ENCODE results near the gene XXYLT1.
"Not testable (repeated sequence)": the region's sequence is repeated elsewhere in the genome, so short reads cannot be mapped to it uniquely, and the experiment has no call there.

Gene XXYLT1

DNA sequence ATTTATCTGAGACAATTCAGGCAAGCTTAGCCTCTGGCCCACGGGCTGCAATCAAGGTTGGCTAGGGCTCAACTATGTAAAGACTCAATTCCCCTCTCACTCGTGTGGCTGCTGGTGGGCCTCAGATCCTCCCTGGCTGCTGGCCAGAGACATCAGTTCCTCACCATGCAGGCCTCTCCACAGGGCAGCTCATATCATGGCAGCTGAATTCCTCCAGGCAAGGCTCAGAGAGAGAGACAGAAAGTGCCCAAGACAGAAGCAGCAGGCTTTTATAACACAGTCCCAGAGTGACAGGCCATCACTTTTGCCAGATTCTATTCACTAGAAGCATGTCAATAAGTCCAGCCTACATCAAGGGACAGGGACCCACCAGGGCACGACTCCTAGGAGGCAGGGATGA lies 63.2 kb downstream of the XXYLT1 start:
- no peak for DNase-seq (ENCODE audit: low spot score)

DNA sequence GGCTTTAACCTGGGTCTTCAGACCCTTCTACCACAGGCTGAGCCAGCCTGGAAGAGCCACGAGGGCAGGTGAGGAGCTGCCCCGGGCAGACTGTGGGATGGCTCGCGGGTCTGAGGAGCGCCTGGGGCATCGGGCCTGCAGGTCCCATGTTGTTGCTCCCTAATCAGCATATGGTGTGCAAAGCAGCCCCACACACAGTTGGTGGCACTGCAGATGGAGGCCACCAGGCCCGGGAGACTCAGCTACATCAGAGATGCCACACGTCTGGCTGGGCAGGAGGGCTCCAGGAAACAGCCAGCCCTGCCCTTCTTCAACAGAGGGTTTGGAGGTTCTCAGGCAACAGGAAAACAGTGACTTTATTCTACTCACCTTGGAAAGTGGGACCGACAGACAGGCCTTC lies 63.9 kb downstream of the XXYLT1 start:
- DNase-seq (ENCODE audit: low spot score), result no peak

DNA sequence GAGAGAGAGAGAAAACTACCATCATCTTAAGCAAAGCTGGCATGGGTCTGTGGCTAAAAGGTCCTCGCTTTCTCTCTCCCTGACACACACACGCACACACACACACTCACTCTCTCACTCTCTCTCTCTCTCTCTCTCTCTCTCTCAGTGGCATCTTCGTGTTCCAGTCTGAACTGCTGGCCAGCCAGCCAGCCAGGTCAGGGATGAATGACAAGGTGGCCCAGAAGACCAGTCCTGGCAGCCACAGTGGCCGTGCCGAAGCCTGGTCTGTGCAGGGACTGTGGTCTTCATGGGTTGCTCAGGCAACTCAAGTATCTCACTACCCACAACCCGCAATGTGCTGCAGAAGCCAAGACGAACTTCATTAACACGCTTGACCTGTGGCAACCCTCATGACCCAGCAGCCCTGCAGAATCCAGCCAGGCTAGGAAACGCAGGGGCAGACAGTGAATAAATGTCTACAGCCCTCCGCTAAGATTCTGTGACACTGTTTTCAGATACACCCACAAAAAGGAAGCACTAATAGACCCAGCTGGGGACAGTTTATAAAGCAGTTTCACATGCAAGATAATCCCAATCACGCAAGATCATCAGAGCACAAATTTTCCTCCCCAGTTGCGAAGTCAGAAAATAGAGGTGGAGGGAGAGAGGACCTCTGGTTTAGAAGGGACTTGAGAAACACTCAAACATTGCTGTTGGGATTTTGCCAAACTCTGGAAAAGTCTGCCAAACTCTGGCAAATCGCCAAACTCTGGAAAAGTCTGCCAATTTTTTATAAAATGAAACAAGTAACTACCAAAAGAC lies 66.4 kb downstream of the XXYLT1 start:
- no peak for DNase-seq (ENCODE audit: low spot score)

DNA sequence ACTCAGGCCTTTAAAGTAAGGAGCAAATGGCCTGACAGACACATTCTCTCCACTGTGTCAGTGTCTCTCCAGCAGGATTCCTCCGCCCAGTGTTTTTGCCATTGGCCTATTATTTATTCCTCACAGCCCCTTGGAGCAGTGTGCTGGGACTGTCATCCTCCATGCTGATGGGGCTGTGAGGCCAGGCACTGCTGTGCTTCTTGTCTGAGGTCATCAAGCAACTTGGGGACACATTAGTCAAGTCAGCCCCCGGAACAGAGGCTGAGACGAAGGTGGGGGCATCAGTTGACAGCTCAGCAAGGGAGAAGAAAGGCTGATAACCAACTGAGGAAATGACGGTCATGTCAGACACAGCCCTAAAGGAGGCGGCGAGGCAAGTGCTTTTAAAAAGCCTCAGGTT lies 67.4 kb downstream of the XXYLT1 start:
- no peak for DNase-seq (ENCODE audit: low spot score)

- DNase-seq (ENCODE audit: low spot score), result no peak
These were observed 69.7 kb downstream of the XXYLT1 start for GRCh38 chr3:195201295-195201694.

DNA sequence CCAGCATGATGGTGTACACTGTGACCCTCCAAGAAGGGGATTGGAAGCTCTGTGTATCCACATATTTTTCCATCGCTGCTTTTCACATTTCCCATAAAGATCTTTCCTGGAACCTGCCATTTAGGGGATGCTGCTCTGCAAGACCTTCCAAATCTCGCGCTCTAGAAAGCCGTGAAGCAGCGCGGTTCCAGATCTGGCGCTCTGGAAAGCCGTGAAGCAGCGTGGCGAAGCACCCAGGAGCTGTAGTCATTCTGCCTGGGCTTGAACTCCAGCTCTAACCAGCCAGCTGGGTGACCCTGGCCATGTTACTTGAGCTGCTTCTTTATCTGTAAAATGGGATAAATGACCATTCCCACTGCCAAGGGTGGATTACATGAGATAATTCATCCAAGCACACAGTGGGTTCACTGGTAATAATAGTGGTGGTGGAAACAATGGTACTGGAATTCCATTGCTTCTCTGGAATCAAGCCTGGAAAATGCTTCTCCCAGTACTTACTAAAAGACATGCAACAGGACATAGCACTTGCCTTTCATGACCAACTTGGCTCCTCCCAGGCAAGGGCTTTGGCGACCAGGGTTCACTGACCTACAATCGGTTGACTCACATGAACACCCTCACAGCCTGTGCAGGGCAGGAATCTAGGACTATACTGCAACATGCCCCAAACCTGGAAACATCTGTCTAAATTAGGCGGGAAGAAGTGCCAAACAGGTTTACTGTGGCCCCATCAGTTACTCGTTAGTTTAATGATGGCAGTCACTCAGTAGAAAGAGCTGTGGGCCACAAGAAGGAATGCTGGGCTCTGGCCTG lies 70.7 kb downstream of the XXYLT1 start:
- DNase-seq (ENCODE audit: low spot score), result no peak

DNA sequence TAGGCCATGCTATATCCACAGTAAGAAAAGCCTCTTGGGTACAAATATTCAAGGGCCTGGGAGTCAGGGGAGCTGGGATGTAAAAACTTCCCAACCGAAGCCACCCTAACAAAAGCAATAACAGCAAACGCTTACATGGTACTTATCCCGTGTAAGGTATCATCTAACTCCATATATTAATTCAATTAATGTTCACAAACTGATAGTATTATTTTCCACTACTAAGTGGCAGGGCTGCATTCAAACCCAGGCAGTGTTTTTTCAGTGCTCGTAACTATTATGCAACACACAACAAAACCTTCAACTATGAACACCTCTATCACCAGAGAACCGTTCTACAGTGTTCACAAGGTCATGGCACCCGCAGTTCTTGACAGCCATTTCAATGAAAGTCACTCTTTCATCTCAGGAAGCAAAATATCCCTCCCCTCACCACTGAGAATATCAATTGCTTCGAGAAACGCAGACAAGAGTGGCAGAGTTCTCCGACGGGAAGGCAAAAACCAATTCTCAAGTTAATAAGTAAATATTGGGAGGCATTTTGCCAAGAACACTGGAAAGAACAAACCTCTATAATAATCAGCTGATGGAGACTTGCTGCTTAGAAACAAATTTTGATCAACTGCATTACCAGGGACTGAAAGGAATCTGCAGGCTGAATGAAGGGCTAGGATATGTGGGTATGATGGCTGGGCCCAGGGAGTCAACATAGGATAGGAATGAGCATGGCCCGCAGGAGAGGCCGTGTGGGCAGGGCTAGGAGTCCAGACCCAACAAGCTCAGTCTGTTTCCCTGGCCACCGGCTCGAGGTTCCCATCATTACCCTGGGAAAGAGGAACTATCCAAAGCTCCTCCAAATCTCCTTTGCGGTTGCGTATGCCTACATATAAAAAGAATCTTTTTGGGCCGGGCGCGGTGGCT lies 72.3 kb downstream of the XXYLT1 start:
- DNase-seq (ENCODE audit: low spot score), result no peak

GRCh38 chr3:195197765-195198425 lies 73.1 kb downstream of the XXYLT1 start:
- no peak for DNase-seq (ENCODE audit: low spot score)

DNA sequence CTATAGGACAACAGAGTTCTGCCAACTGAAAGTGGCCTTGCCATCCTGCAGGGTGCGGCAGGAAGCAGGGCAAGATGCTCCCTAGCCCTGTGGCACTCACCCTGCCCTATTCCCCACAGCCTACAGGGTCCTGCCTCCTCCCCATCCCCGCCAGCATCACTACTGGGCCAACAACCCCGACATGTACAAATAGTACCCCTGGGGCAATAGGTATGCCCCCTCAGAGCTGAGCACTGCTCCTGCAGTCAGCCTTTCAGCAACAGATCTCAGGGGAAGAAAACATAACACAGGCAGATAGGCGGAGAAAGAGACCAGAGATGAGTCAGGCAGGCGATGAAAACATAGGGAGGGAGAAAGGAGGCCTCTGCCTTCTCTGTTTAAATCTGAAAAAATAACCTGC lies 74.7 kb downstream of the XXYLT1 start:
- DNase-seq (ENCODE audit: low spot score), result no peak

DNA sequence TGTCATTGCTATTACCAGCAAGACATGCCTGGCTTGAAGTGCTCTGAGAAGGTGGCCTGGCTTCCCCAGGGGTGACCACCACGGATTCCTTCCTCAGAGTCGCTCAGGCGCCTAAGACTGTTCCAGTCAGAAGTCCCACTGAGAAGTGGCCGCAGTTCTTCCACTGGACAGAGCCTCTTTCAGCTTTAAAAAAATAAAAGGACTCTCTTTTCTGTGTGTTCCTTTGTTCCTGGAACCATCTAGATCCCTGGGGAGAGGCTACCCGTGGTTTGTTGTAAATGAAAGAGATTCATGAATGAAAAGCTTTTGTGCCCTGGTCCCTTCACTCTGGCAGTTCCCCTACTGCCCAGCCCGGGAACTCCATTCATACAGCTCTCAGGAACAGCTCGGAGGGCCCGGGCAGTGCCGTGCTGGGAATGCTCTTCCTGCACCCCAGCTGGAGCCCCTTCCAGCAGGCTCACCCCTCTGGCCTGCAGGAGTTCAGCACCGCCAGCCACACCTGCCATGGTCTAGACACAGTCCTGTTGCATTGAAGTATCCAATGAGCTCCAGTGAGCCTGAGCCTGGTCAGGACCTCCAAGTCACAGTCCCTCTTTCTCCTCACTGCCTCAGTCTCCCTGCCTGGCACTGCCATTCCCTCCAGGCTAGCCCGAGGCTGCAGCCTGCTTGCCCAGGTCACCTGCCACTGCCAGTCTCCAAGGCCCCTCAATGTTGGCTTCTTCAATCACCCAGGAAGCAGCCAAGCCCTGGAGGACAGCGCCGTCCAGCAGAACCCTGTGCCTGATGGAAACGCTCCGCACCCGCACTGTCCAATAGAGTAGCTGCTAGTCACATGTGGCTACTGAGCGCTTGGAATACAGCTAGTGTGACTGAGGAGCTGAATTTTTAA lies 75.4 kb downstream of the XXYLT1 start:
- DNase-seq (ENCODE audit: low spot score), result no peak

- no peak for DNase-seq (ENCODE audit: low spot score)
These were observed 76.3 kb downstream of the XXYLT1 start for GRCh38 chr3:195194559-195195206.

DNA sequence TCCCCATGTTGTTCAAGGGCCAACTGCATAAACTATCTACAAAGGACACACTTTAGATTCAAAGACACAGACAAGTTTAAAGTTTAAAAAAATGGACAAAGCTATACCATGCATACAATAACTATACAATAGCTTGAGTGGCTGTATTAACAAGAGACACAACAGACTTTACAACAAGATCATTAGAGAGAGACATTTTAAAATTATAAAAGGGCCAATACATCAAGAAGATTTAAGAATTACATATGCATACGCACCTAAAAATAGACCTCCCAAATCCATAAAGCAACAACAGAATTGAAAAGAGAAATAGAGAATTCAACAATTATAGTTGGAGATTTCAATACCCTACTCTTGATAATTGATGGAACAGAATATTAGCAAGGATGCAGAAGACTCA lies 79.4 kb downstream of the XXYLT1 start:
- no peak for DNase-seq (ENCODE audit: low spot score)

- DNase-seq (ENCODE audit: low spot score), result no peak
These were observed 81.1 kb downstream of the XXYLT1 start for GRCh38 chr3:195189821-195190220.

DNA sequence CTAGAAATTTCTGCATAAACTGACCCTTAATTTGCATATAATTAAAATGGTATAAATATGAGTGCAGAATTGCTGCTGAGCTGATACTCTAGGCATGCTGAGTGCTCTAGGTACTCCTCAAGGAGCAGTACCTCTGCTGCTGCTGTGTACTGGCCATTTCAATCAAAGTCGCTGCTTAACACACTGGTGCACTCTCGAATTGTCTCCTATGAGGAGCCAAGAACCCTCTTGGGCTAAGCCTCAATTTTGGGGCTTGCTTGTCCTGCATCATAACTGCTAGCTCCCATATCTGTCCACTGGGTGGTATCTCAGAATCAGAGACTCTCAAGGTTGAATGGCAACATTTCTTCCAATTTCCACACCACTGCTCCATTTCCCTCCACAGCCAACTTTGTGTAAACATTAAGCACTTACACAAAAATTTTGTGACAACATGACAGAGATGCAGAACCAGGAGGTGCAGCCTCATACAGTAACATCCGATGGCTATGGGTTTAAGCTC lies 82.5 kb downstream of the XXYLT1 start:
- no peak for DNase-seq (ENCODE audit: low spot score)

DNA sequence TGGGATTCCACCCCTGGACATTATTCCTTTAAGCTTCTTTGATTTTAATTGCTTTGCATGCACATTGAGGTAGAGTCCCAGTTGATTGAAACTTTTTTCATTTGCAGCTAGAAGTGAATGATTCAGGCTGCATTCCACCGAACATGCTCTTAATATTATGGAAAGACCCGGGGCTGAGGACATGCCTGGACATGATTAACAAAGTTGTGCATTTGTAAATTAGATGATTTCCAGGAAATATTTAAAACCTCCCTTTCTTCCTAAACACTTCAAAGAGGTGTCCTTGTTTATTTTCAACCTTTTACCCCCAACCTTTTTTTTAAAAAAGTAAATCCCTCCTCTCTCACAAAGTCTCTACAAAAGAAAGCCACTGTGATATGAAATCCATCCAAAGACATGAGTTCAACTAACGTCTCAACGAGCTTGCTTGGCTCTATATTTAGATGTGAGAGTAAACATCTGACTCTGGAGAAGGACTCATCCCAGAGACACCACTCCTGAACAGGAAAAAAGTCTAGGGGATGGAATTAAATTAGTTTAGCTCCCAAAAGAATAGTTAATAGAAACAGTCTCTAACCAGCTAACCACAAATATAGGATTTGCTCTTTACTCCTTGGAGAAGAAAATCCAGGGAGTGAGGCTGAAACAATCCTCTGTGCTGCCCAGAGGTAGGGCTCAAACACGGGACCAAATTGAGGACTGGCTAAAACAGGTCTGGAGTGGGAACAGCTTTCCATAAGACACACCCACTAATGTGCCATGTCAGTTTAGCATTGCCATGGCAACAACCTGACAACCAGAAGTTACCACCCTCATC lies 83.1 kb downstream of the XXYLT1 start:
- DNase-seq (ENCODE audit: low spot score), result no peak

DNA sequence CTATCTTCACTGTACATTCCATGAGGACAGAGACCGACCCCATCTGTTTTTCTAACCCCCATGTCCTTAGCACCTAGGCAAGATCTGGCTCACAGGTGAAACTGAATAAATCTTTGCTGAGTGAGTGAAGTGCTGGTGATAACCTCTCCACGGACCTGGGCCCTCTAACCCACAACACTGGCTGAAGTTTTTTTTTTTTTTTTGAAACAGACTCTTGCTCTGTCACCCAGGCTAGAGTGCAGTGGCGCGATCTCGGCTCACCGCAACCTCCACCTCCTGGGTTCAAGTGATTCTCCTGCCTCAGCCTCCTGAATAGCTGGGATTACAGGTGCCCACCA lies 84.3 kb downstream of the XXYLT1 start:
- DNase-seq (ENCODE audit: low spot score), result not testable (repeated sequence)

- no peak for DNase-seq (ENCODE audit: low spot score)
These were observed 84.8 kb downstream of the XXYLT1 start for GRCh38 chr3:195186041-195186709.

DNA sequence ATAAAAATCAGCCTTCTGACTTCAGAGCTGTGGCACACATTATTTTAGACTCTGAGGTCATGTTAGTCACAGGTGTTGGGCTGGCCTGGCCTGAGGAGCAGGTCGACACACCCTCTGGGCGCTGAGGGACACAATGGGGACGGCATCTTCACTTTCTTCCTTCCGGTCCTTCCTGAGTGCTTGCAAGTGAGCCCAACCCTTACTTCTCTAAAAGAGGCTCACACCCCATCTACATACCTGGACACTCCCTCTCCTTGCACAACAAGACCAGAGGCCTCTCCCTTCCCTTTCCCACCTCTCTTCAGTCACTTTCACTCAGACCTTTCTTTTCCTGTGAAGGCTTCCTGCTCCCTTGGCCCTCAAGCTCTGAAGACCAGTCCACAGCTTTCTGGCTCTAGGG lies 85.4 kb downstream of the XXYLT1 start:
- DNase-seq (ENCODE audit: low spot score), result no peak

Data from HuH-7 (cell line).